IMR-90 (cell line): ENCODE data around the gene GPRIN2. TPM values are rescaled to one million over a fixed set of nuclear protein-coding genes. Genes with fewer than 3 reads are reported as not detected.

Experiments
- ATAC-seq: fragments of 200-7000 bp; cut with Tn5 transposase; 2 replicates; pipeline ENCODE4 v1.9.1; 2020; ENCODE audit warnings: low read depth, mild to moderate bottlenecking, moderate library complexity
- BruUV-seq: library from RNA; stranded (reverse); fragments of 400-500 nt; replicated peaks from 2 replicates; lab custom pipeline; 2021; lab: Mats Ljungman, UMichigan
- CTCF ChIA-PET: fragments of 300-600 bp; formaldehyde crosslinking; extraction: SDS; loops from one replicate; lab custom pipeline; 2021; ENCODE audit warnings: antibody characterized with exemption; lab: Yijun Ruan, JAX
- POLR2A ChIA-PET: fragments of 300-600 bp; sonication (Branson Sonifier 250); formaldehyde crosslinking; loops from one replicate; lab custom pipeline; 2022; ENCODE audit warnings: antibody characterized with exemption; ENCODE audit not compliant: unreplicated experiment; lab: Charles Lee
- DNase-seq: peaks from one replicate; pipeline ENCODE4 v3.0.0; 2013
- H2AFZ ChIP-seq: replicated peaks from 2 replicates; pipeline ENCODE3; 2013; ENCODE audit warnings: low read length, mild to moderate bottlenecking; ENCODE audit not compliant: poor library complexity
- H2AK5ac ChIP-seq: 2 replicates; pipeline ENCODE4 v1.6.1; 2013; ENCODE audit warnings: low read depth, low read length, inconsistent platforms
- H2AK9ac ChIP-seq: replicated peaks from 2 replicates; pipeline ENCODE3; 2013; ENCODE audit warnings: mild to moderate bottlenecking, low read depth, low read length, moderate library complexity; ENCODE audit not compliant: poor library complexity
- H2BK120ac ChIP-seq: 2 replicates; pipeline ENCODE4 v1.6.1; 2013; ENCODE audit warnings: low read depth, low read length, inconsistent platforms
- H2BK15ac ChIP-seq: 3 replicates; pipeline ENCODE4 v1.6.1; 2013; ENCODE audit warnings: low read depth, low read length, inconsistent platforms
- H2BK20ac ChIP-seq: 2 replicates; pipeline ENCODE4 v1.6.1; 2013; ENCODE audit warnings: low read depth, mild to moderate bottlenecking, inconsistent platforms, low read length, moderate library complexity
- H2BK5ac ChIP-seq: 2 replicates; pipeline ENCODE4 v1.6.1; 2013; ENCODE audit warnings: mild to moderate bottlenecking, low read depth, low read length, inconsistent platforms; ENCODE audit not compliant: poor library complexity, severe bottlenecking
- H3K14ac ChIP-seq: replicated peaks from 2 replicates; pipeline ENCODE4 v1.6.1; 2013; ENCODE audit warnings: low read depth, low read length, inconsistent platforms
- H3K18ac ChIP-seq: 2 replicates; pipeline ENCODE4 v1.6.1; 2013; ENCODE audit warnings: low read depth, low read length, control low read depth
- H3K23ac ChIP-seq: 2 replicates; pipeline ENCODE4 v1.6.1; 2013; ENCODE audit warnings: low read depth, low read length, inconsistent platforms
- H3K27ac ChIP-seq: 2 replicates; pipeline ENCODE4 v1.5.1; 2013; ENCODE audit warnings: mild to moderate bottlenecking, control low read depth, low read length; ENCODE audit not compliant: insufficient read depth
- H3K27me3 ChIP-seq: 2 replicates; pipeline ENCODE4 v1.6.1; 2013; ENCODE audit warnings: low read length; ENCODE audit not compliant: control insufficient read depth, insufficient read depth
- H3K36me3 ChIP-seq: 2 replicates; pipeline ENCODE4 v1.6.1; 2013; ENCODE audit warnings: low read length, mixed read lengths; ENCODE audit not compliant: control insufficient read depth, insufficient read depth
- H3K4ac ChIP-seq: 2 replicates; pipeline ENCODE4 v1.6.1; 2013; ENCODE audit warnings: low read depth, low read length, inconsistent platforms
- H3K4me1 ChIP-seq: 2 replicates; pipeline ENCODE4 v1.6.1; 2013; ENCODE audit warnings: low read length, mixed read lengths; ENCODE audit not compliant: control insufficient read depth, insufficient read depth
- H3K4me2 ChIP-seq: 2 replicates; pipeline ENCODE4 v1.6.1; 2013; ENCODE audit warnings: low read depth, mild to moderate bottlenecking, control low read depth, low read length, moderate library complexity
- H3K4me3 ChIP-seq: 2 replicates; pipeline ENCODE4 v1.5.1; 2013; ENCODE audit warnings: low read depth, mild to moderate bottlenecking, control low read depth, low read length, moderate library complexity; ENCODE audit not compliant: insufficient read depth
- H3K56ac ChIP-seq: 2 replicates; pipeline ENCODE4 v1.6.1; 2013; ENCODE audit warnings: low read length, inconsistent platforms; ENCODE audit not compliant: insufficient read depth; ENCODE audit errors: extremely low read depth
- H3K79me1 ChIP-seq, 2 experiments: 2 replicates each; pipeline ENCODE4 v1.6.1; 2013; ENCODE audit warnings: low read length in 2 of 2, inconsistent platforms in 1 of 2, low read depth in 1 of 2
- H3K9ac ChIP-seq: 2 replicates; pipeline ENCODE4 v1.6.1; 2013; ENCODE audit warnings: low read depth, low read length, control low read depth
- H3K9me1 ChIP-seq: 2 replicates; pipeline ENCODE4 v1.6.1; 2013; ENCODE audit warnings: low read length, inconsistent platforms; ENCODE audit not compliant: insufficient read depth
- H3K9me3 ChIP-seq: 2 replicates; pipeline ENCODE4 v1.6.1; 2013; ENCODE audit warnings: low read length; ENCODE audit not compliant: control insufficient read depth, insufficient read depth
- H4K20me1 ChIP-seq: 2 replicates; pipeline ENCODE4 v1.6.1; 2013; ENCODE audit warnings: low read length, inconsistent platforms; ENCODE audit not compliant: insufficient read depth
- H4K5ac ChIP-seq: 2 replicates; pipeline ENCODE4 v1.6.1; 2013; ENCODE audit warnings: mild to moderate bottlenecking, low read depth, low read length, control low read depth
- H4K8ac ChIP-seq, 2 experiments: 2 replicates each; pipeline ENCODE4 v1.6.1; 2013; ENCODE audit warnings: low read depth in 2 of 2, low read length in 2 of 2, control low read depth in 1 of 2, inconsistent platforms in 1 of 2
- H4K91ac ChIP-seq: 2 replicates; pipeline ENCODE4 v1.6.1; 2013; ENCODE audit warnings: low read depth, low read length, inconsistent platforms; ENCODE audit not compliant: insufficient read depth
- CHD1 ChIP-seq: IDR thresholded peaks from 2 replicates; pipeline ENCODE4 v1.6.1; 2012; ENCODE audit warnings: low read depth, low read length, improper control_type of control experiment
- MXI1 ChIP-seq: IDR thresholded peaks from 2 replicates; pipeline ENCODE4 v1.6.1; 2012; ENCODE audit warnings: low read depth, mild to moderate bottlenecking, low read length, moderate library complexity, borderline replicate concordance
- POLR2A ChIP-seq: IDR thresholded peaks from 2 replicates; pipeline ENCODE4 v1.6.1; 2012; ENCODE audit warnings: mild to moderate bottlenecking, low read depth, low read length
- WGBS, 2 experiments: methylation state at CpG; one replicate each; pipeline versions ENCODE4 v1.1.5 to v1.1.7; 2013; ENCODE audit warnings: missing lambda C conversion rate in 2 of 2; ENCODE audit not compliant: insufficient read length in 1 of 2; ENCODE audit errors: extremely low coverage in 2 of 2; 5-methylcytosine and 5-hydroxymethylcytosine counted together
- dilution Hi-C: fragments of 300-500 bp; cut with HindIII; formaldehyde crosslinking; loops from one replicate; pipeline ENCODE4 v1.14.3; 2018; ENCODE audit warnings: low sequenced_read_pairs; ENCODE audit not compliant: unreplicated experiment
- in situ Hi-C: fragments of 300-500 bp; cut with MboI; formaldehyde crosslinking; loops from 3 replicates; pipeline ENCODE4 v1.14.3; 2019; ENCODE audit warnings: low sequenced_read_pairs, inconsistent platforms, mixed read lengths
- intact Hi-C: fragments of 100-400 bp; cut with micrococcal nuclease; formaldehyde crosslinking; loops from 2 replicates; pipeline ENCODE4 v1.10.0; 2022
- polyA plus RNA-seq, 3 experiments: library from polyadenylated mRNA; depleted of rRNA; stranded (reverse); fragments of >200 nt; gene quantifications; 2 replicates each; pipeline ENCODE4 v1.2.3, GENCODE V29; 2012; ENCODE audit warnings: low replicate concordance in 1 of 3
- total RNA-seq: library from RNA; depleted of rRNA; stranded (reverse); fragments of >200 nt; gene quantifications from 2 replicates; pipeline ENCODE4 v1.2.3, GENCODE V29; 2012

GPRIN2 gene
- total and polyA plus RNA-seq, 2 of the 4 experiments (the other 2 are of a cell fraction) = under 0.01 TPM; not detected in 1

DNA sequence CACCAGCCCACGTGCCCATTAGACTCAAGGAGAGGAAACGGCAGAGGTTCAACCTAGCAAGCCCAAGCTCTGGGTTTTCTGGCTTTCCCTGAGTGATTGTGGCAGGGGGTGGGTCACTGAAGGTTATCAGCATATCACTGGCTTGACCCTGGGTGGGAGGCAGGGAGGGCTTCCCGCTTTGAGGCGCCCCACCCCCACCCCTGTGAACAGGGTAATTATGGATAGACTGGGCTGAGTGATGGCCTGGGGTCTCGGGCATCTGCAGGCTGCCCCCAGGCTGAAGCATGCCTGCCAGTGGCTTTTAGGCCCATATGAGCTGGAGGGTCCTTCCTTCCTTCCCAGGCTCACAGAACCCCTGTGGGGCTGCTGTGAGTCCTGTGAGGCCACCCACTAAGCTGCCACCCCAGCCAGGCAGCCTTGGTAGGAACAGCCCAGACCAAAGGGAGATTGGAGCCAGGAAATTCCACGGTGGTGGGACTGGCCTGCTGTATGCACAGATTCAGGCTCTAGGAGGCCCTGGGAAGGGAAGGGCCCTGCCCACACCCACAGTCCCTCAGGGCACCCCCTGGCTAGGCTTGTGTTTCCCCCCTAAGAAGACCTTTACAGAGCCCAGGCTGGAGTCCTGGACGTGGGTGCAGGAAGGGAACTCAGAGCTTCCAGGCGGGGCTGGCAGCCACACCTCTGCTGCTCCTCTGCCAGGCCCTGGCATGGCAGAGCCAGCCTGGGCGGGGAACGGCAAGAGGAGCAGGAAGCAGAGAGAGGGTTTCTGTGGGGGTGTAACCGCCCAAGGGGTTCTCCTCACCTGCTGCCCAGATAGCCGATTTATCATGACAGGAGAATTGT, 33.1 kb downstream of the GPRIN2 start:
- Histone ChIP-seq H4K91ac (peak overlapping the region; percentile 99), H3K27ac (peak overlapping the region; percentile 62), H2AFZ (peak overlapping the region; percentile 87), H3K56ac (peak overlapping the region; percentile 74), H3K4me3 (no peak overlapping the region), H2BK15ac (peak overlapping the region; percentile 85; the same call in 2 of the 3 replicates), H2BK120ac (peak overlapping the region; percentile 98), H2BK20ac (peak overlapping the region; percentile 87), H3K79me1 (peaks cover 0 to 15% of the 10 kb centered on the region in 2 experiments; a peak in 2 of 4 replicates), H3K9me1 (peaks cover 41% of the 10 kb centered on the region), H3K9me3 (no peaks in the 10 kb centered on the region), H3K14ac (peak overlapping the region; percentile 86), H2AK9ac (peak overlapping the region; percentile 85), H4K5ac (peak overlapping the region; percentile 94), H3K27me3 (no peaks in the 10 kb centered on the region), H4K8ac (peak overlapping the region; percentile 68 to 96), H3K4ac (peak overlapping the region; percentile 99), H3K9ac (peak overlapping the region; percentile 23; the same call in 1 of the 2 replicates), H2BK5ac (peak overlapping the region; percentile 96), H3K4me1 (peaks cover 28% of the 10 kb centered on the region), H2AK5ac (peak overlapping the region; percentile 89), H4K20me1 (no peaks in the 10 kb centered on the region), H3K36me3 (no peaks in the 10 kb centered on the region), H3K23ac (peak overlapping the region; percentile 40), H3K18ac (peak overlapping the region; percentile 70), H3K4me2 (no peak overlapping the region)
- dilution Hi-C loops = no loop called here
- no TSS peak for BruUV-seq
- DNase-seq = no peak
- 0 out of 2 replicates have a peak, but pooled peaks have one; percentile 11 for TF ChIP-seq POLR2A
- TF ChIP-seq MXI1 = no peak
- TF ChIP-seq CHD1 = no peak
- ChIA-PET CTCF (no interaction called here), POLR2A (no interaction called here)
- 53% methylated on average over 6 of the region's 12 CpGs; no CpG with 5 or more reads in 1 of the 2 experiments for WGBS, 2 experiments
- in situ Hi-C loops = no loop called here
- peak; percentile 50 for ATAC-seq
- intact Hi-C loops = no loop called here
